NCI-H446 (cell line): ENCODE measurements around the gene MED12L.

ENCODE experiments used
- DNase-seq, 2 experiments: peaks; one replicate each; lab custom pipeline; 2025; lab: John Stamatoyannopoulos, UW

Gene MED12L

DNA sequence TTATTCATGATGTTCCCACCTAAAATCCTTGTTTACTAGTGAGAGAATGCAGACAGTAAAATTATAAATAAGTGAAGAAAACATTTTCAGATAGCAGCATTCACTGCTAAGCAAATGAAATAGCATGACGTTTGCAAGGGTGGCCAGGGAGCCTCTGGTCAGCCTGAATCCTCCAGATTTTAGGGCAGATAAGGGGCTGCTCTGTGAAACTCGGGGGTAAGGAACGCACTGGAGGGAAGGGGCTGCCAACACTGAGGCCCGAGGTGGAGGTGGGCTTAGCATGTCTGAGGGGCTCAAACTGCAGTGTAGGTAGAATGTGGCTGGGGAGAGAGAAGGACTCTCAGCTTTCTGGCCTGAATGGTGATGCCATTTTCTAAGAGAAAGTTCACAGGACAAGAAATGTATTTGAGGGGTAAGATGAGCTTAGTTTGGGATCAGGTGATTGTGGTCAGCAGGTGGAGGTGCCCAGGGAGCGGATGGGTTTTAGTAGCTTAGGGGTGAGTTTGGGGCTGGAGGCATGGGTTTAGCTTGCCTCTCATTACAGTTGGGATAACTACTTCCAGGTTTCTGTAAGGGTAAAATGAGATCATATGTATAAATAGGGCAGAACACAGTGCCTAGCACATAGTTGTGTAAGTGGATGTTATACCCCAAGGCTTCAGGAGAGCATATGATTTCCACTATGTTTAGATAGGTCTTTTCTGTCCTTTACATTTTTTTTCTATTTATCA is 97.0 kb downstream of the MED12L start:
- DNase-seq: no peak

DNA sequence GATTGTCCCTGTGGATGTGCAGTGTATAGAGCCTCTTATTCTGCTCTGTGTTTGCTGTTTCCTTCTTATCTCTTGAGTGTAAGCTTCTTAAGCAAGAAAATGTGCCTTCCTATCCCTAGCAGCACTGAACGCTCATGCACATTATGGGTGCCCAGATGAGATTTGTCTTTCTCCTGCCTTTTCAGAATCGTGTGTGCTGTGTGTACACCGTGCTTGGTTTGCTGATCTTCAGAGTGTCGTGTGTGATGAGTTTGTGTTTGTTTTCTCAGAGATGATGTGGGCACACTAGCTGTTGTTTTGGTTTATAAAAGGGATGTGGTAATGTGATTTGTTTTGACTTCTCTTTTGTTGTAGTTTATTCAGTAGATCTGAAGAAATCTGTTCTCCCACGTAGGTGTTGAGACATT is 97.8 kb downstream of the MED12L start:
- DNase-seq: no peak

DNA sequence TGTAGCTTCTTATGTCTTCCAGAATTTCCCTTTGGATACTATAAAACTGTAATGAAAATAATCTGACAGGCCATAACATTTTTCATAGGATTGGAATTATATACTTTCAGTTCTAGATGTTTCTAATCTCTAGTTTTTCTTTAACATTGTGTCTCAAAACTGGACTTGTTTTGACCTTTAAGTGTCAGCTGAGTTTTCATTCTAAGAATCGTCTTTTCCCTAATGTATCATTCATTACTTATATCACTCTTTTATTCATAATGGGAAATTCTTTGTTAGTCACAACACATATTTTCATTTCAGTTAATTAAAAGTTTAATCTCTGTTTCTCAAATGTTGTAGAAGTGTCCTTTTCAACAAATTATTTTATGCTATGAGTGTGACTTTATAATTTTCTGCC is 105.6 kb downstream of the MED12L start:
- no peak for DNase-seq

DNA sequence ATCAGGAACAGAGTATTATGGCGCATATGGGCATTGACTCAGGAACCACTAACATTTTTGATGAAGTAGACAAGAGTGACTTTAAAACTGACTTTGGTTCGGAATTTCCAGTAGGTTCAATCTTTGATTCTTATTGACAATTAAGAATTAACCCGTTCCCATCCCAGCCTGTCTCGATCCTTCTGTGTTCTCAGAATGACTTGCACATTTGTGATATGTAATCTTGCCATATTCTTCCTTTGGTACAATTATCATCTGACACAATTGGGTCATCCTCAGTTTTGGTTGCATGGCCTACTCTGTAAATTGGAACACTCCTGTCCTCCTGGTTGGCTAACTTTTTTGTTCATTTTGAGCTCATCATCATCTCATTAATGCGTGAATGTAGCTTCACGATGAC is 107.1 kb downstream of the MED12L start:
- no peak for DNase-seq

DNA sequence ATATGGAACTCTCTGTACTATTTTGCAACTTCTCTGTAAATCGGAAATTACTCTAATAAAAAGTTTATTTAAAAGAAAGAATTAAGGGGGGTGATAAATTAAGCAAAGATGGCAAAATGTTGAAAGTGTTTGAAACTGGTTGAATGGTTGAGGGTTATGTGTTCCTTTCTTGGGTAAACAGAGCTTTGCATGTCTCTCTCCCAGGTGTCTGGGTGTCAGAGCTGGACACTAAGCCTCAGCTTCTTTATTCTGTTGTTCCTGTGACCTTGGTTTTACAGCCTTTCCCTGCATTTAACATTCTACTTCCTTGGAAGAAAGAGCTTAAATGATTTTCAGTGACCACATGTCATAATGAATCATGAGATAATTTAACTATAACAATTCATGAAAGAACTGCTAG is 110.4 kb downstream of the MED12L start:
- no peak for DNase-seq

DNA sequence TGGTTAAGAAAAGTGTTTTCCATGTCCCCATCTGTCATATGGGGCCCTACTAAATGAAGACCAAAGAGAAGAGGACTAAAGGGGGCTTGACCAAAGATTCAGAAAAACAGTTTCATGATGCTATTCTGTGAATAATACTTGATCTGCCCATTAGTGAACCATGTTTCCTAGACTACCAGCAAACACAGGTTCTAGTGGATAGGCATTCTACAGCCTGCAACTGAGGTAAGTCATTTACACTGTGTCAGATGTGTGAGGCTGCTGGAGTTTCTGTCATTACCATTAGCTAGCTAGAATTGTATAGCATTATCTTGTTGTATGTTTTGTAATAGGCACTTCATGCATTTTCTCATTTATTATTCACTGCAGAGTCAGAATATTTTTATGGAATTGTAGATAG is 111.0 kb downstream of the MED12L start:
- no peak for DNase-seq

DNA sequence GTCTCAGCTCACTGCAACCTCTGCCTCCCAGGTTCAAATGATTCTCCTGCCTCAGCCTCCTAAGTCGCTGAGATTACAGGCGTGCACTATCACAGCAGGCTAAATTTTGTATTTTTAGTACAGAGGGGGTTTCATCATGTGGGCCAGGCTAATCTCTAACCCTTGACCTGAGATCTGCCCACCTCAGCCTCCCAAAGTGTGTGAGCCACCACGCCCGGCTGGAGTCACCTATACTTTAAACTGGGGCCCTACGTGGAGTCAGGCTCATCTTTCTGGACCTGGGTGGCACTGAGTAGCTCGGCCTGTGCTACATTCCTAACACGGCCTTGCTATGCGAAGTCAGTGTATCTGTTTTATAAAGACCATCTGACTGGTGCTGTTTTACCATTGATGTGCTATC is 111.8 kb downstream of the MED12L start:
- DNase-seq: no peak

DNA sequence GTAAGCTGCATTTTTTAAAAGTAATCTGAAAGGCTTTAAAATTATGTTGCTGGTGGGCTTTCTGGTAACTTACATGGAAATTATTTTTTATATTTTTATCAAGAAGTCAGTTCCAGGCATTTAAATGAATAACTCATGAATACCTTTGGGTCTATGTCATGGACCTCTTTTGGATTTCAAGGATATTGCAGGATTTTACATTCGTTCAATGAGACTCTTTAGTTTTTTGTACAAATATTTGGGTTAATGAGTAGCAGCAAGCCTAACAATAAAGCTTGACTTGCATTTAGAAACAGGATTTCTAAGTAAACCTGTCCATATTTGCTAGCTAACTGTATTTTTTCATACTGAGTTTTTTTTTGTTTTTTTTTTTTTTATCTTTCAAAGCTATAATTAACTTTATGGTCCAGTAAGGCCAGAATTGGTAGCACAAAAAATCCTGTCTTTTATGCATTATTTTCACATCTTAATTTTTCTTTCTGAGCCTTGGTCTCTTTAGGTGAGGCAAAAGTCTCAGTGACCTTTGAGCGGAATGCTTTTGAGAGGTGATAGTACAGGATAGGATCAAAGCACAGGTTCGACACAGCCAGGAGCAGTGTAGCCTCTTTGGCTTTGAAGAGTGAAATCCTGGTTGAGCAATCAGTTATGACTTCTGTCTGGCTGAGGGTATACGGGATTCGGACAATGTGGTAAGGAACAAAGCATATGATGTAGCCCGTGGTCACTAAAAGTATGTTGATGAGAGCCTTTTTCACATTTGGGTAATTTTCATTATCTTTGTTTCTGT is 112.7 kb downstream of the MED12L start:
- no peak for DNase-seq

DNA sequence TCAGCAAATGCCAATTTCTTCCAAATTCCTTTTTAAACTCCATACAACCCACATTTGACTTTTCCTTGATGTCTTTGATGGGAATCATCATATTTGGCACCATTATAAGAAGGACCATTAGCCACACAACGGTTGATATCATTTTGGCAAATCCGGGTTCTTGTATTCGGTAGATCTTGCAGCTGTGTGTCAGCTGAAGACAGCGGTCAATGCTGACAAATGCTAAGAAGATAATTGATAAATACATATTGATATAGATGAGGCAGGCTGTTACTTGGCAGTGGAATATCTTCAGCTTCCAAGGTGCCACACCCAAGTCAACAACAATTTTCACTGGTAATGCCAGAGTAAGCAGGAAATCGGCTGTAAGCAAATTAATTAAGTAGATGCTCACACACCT is 113.4 kb downstream of the MED12L start:
- no peak for DNase-seq

DNA sequence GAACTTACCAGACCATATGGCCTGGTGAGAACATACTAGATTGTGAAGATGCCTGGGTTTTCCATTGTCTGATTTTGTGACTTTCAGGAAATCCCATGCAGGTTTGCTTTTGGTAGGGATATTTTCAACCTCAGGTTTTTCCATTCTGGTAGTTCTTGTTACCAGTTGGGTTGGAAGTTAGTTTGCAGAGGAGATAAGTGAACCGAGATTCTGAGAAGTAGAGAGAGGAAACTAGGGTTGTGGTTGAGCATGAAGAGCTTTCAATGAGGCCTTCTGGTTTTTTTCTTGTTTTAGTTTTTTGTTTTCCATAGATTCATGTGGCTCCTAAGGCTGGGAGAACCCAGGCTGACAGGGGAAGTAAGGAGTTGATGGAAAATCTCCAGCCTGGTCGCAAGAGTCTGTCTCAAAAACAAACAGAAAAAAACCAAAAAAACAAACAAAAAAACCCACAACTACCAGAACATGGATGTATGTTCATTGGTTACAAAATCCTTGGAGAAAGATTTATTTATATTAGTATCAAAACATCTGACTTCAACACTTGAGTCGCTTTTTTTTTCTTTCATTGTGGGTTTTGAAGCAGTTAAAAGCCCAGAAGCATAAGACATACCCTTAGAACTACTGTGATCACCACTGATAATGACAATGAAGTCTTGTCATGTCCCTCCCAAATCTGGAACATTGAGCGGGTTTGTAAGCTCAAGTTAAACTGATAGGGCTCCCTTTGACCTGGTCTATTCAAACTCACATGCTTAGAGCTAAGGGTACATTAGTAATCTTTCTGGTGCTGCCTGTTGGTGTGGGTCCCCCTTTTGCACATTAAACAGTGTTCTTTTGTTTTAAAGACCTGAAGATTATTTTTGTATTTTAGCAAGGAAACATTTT is 114.3 kb downstream of the MED12L start:
- no peak for DNase-seq

DNA sequence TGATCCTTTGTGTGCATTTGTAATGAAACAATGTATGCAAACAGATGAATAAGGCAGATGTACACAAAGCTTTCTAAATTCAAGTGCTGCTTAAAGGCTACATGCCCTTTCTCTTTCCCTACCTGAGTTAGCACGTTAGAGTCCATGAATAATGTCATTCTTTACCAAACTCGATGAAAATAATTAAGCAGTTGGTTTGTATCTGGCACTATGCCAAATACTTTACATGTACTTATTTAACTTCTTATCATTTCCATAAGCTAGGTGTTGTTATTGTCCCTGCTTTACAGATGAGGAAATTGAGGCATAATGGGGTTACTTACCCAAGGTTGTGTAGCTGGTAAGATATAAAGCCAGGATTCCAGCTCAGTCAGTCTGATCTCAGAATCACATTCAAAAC is 115.1 kb downstream of the MED12L start:
- no peak for DNase-seq

DNA sequence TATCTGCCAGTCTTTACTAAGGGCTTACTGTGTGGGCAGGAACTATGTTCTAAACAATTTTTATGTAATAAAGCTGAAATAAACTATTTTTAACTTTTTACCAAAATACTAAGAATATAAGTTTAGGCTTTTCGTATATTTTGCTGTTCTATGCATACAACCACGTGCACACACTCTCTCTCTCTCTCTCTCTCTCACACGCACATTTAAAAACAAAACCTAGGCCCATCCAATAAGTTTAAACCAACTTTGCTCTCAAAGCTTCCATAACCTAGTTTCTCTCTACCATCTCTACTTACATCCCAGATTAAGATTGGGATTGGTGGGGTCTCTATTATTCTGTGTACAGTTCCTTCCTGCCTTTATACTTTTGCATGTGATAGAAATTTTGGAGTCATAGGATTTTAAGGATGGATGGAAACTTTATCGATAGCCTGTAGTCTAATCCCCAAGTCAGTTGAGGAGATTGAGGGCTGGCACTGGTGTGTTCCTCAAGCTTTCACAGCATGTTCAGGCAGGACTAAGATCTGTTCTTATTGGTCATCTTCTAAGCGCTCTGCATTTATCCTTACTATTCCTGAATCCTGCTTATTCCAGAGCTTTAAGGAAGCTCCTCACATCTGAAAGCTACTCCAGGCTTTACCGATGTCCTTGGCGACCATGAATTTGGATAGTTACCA is 115.7 kb downstream of the MED12L start:
- no peak for DNase-seq

DNA sequence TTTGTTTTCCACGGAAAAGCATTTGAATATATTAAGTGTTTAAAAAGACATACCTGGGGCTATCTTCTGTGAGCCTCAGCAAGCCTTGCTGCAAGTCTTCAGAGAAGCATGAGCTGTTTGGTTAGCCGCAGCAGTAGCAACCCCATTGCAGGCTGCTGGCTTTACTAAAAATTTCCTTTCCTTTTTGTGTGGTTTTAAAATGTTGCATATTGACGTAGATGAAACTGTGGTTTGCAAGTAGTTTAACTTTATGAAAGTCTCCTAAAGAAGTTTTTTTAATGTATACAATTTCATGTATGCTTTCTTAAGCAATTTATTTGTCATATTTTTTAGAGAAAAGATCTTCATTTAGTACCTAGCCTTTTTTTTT is 117.6 kb downstream of the MED12L start, which contains the start of gene GPR171:
Gene GPR171 (minus strand): TSS at position 166 of the 370 bp plus-strand sequence. CDS start 3,830 bp downstream, outside the sequence.
- DNase-seq: no peak

DNA sequence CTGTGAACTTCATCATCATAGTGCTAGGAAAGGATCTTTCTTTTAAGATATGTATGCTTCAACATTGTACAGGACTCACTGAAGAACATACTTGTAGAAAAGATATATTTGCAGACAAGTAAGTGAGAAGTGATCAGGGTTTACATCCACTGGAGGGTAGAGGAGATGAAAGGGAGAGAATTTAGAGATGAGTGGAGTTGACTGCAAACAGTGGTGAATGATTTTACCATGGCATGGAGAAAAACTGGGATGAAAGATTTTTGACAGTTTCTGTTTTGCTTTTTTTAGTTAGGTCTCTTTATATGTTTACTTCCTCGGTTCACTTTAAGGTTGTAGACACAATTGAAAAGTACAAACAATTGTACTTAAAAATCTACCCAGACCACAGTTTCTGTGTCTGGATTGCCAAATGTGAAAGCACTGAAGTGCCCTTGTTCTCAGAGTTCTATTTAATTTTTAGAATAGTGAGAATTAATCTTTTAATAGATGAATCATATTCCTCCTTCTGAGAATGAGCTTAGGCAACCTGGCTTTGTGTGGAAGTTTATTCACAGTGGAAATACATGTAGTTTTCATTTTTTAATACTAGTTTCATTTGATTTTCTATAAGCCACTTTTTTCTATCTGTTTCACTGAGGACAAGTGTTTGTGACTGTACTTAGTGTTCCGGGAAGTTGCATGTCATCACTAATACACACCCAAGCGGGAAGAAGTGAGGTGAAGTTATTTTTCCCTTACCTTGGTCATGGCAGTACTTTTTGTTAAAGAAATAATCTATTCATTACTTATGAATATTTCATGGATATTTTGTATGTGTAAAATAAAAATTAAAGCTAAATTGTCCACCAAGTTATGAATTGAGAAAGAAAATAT is 119.3 kb downstream of the MED12L start:
- no peak for DNase-seq

DNA sequence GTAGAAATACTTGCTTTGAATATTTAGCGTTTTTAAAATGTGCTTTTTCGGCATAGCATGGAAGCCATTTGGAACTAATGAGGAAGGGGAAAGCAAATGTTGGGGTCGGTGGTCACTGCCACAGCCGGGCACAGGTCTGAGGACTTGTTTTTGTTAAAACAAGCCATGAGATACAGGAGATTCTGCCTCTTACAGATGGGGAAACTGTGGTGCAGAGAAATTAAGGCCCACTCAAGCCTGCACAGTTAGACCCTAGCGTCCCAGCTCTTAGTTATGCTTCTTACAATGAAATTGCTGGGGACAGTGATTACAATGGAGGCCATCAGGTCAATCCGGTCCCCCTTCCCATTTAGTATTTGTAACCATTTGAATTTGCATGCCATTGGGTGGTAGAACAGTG is 120.0 kb downstream of the MED12L start:
- DNase-seq: no peak

DNA sequence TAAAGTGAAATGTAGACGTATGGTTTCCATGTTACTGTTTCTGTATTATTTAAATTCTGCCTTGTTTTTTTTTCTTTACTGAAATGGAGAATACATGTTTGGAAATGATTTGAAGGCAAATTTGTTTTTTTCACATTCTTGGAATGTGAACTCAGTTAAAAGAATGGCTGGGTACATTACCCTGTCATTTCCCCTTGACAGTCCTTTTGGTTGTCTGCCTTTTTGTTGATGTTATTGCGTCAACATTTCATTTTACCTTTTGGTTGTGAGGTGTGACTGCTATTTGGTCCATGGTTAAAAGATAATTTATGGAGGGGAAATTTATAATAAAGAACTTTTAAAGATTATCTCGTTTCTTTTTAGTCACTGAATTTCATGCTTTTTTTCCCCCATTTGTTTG is 120.7 kb downstream of the MED12L start:
- no peak for DNase-seq

DNA sequence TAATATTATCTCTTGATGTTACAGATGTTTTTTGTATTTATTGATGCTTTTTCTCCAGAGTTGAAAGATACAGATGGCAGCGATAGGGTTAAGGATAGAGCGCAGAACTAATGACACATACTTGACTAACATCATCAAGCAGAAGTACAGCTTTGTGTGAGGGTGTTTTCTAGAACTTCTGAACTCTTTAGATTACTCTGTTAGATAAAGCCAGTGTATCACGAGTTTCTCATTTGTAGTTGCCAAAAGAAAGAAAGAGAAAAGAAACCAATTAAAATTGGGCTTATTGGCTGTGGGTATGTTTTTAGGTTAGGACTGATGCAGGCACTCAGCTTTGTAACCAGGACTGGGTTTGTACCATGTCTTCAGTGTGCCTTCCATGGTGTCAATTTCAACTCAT is 124.2 kb downstream of the MED12L start:
- DNase-seq: no peak

DNA sequence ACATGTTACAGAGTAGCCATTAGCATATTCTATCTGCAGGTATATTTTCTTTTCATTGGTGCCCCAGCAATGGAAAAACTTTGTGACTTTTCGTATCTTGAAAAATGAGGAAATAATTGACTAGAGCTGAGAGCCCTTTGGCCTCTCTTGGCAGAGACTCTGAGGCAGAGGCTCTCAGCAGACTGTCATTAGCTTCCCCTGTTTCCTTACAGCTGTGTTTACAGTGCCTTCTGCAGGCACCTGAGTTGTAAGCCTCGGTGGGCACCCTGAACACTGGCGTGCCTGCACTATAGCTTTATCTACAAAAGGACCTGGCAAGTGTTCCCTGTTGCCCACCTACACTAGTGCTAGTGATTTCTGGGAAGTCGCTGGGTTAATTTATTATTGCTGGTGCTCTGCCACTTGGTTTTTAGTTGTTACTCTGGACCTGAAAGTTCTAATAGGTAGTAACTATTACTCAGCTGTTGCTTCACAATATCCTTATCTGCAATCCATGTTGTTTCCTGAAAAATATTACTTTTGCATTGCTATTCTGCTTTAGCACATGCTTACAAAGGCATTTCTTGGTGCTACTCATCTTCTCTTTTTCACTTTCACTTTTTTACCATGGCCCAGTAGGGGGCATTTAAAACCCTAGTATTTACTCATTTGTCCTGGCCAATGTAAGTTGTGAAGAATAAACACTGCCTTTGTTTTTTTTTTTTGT is 125.4 kb downstream of the MED12L start:
- DNase-seq: no peak

DNA sequence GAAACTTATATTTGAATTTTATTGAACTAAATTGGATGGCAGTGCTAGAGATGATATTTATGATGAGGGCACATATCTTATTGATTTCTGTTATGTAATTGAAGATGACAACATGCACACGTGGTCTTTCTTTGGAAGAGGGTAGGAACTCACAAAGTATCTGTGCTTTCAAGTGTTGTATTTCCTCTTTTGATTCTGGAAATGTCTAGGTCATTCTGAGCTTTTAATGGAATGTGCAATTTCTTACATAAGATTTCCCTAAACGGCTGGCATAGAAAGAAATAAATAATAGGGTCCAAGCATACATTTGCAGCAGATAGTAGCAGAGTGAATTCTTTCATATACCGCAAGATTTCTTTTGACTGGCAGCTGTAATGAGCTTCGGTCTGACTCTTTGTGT is 127.7 kb downstream of the MED12L start:
- DNase-seq: no peak

DNA sequence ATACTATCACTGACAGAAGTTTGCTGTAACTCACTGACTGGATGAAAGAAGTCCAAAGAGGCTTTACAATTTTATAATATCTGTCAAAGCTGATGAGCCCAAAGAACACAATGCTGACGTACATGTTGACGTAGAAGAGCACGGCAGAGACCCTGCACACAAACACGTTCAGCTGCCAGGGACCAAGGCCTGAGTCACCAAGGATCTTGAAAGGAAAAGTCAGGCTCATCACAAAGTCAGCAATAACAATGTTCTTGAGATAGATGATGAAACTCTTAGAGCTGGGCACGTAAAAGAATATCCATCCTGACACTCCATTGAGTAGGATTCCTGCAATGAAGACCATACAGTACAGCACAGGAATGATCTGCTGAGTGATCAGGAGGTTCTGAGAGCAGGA is 128.4 kb downstream of the MED12L start:
- DNase-seq: no peak
